IPS-20b (cell line): Measurements from ENCODE around the gene C4A.
"Not testable (repeated sequence)": the region's sequence is repeated elsewhere in the genome, so short reads cannot be mapped to it uniquely, and the experiment has no call there.

ENCODE experiments used
- H3K27ac ChIP-seq: one replicate; pipeline ENCODE4 v1.5.1; 2013; ENCODE audit warnings: low read length
- H3K27me3 ChIP-seq: 2 replicates; pipeline ENCODE4 v1.6.1; 2013; ENCODE audit warnings: mild to moderate bottlenecking, low read length, inconsistent platforms; ENCODE audit not compliant: insufficient read depth
- H3K36me3 ChIP-seq: 2 replicates; pipeline ENCODE4 v1.6.1; 2013; ENCODE audit warnings: low read depth, mild to moderate bottlenecking, inconsistent platforms, low read length, moderate library complexity; ENCODE audit not compliant: insufficient read depth
- H3K4me1 ChIP-seq: 2 replicates; pipeline ENCODE4 v1.6.1; 2013; ENCODE audit warnings: mild to moderate bottlenecking, control low read depth, inconsistent platforms, low read length, moderate library complexity; ENCODE audit not compliant: insufficient read depth
- H3K4me3 ChIP-seq: 2 replicates; pipeline ENCODE4 v1.5.1; 2013; ENCODE audit warnings: mild to moderate bottlenecking, low read length, inconsistent platforms
- H3K9ac ChIP-seq: 2 replicates; pipeline ENCODE4 v1.6.1; 2013; ENCODE audit warnings: low read depth, mild to moderate bottlenecking, inconsistent platforms, low read length, moderate library complexity
- H3K9me3 ChIP-seq: 2 replicates; pipeline ENCODE4 v1.6.1; 2013; ENCODE audit warnings: mild to moderate bottlenecking, low read depth, low read length, inconsistent platforms; ENCODE audit not compliant: insufficient read depth

The C4A gene

DNA sequence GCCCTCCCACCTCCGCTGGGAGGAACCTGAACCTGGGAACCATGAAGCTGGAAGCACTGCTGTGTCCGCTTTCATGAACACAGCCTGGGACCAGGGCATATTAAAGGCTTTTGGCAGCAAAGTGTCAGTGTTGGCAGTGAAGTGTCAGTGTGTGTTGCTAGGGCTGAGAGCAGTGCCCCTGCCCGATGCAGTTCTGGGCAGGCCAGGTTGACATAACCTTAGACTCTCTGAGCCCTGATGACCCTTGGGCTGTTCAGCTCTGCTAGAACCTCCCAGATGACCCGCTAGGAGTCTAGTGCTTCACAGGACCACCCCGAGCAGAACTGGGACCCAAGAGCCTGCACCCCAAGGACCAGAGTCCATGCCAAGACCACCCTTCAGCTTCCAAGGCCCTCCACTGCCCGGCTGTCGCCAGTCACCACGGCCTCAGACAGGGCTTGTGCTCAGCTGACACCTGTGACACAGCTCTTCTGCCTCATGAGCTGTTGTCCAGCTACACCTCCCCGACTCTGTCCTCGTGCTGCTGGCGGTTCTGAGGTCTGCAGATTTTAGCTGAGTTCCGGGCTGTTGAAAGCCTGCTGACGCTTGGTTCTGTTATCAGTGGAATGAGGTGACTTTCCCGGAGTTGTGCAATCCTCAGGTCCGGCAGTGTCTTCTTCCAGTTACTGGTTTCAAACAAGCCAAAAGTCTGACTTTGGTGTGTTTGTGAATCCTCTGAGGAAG is 20.9 kb downstream of the C4A start:
- not testable (repeated sequence) for H3K4me3 ChIP-seq, H3K36me3 ChIP-seq, H3K9ac ChIP-seq, H3K4me1 ChIP-seq, H3K9me3 ChIP-seq, H3K27ac ChIP-seq, H3K27me3 ChIP-seq

GRCh38 chr6:32003301-32003700 is 21.4 kb downstream of the C4A start:
- not testable (repeated sequence) for H3K9ac ChIP-seq, H3K4me3 ChIP-seq, H3K27me3 ChIP-seq, H3K9me3 ChIP-seq, H3K4me1 ChIP-seq, H3K27ac ChIP-seq, H3K36me3 ChIP-seq

- not testable (repeated sequence) for H3K27me3 ChIP-seq, H3K4me1 ChIP-seq, H3K36me3 ChIP-seq, H3K9ac ChIP-seq, H3K9me3 ChIP-seq, H3K4me3 ChIP-seq, H3K27ac ChIP-seq
Measured at GRCh38 chr6:32004393-32004792, 22.5 kb downstream of the C4A start.

DNA sequence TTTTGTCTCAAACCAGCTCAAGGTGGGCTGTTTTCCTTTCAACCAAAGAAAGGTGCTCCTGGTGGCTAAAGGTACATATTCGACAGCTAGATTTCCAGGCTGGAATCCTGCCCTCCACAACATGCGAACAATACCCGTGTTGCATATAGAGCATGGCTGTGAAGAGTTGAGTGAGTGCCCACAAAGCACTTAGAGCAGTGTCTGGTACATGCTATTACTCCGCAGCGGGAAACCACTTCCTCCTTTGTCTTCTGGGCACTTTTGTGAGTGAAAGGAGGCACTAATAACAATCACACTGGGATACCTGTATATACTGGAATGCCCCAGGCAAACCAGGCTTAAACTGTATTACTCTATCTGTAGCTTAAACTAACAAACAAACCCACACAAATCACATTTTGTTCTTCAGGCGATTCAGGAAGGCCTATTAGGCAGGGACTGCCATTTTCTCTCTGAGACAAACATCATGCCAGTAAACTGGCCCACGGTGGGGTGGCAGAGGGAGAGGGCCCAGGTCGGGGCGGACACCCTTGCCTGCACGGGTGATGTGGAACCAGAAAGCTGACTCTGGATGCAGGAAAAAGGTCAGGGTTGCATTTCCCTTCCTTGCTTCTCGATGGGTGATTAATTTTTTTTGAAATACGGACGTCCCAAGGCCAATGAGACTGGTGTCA is 23.1 kb downstream of the C4A start:
- H3K36me3 ChIP-seq, H3K9ac ChIP-seq, H3K9me3 ChIP-seq, H3K4me1 ChIP-seq, H3K27ac ChIP-seq, H3K4me3 ChIP-seq, H3K27me3 ChIP-seq: not testable (repeated sequence)

DNA sequence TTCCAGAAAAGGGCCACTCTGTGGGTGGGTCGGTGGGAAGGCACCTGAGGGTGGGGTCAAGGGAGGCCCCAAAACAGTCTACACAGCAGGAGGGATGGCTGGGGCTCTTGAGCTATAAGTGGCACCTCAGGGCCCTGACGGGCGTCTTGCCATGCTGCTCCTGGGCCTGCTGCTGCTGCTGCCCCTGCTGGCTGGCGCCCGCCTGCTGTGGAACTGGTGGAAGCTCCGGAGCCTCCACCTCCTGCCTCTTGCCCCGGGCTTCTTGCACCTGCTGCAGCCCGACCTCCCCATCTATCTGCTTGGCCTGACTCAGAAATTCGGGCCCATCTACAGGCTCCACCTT is 23.7 kb downstream of the C4A start:
- not testable (repeated sequence) for H3K27me3 ChIP-seq, H3K4me3 ChIP-seq, H3K9ac ChIP-seq, H3K4me1 ChIP-seq, H3K9me3 ChIP-seq, H3K27ac ChIP-seq, H3K36me3 ChIP-seq

GRCh38 chr6:32005991-32006529 is 24.2 kb downstream of the C4A start:
- H3K27me3 ChIP-seq, H3K4me1 ChIP-seq, H3K36me3 ChIP-seq, H3K4me3 ChIP-seq, H3K27ac ChIP-seq, H3K9ac ChIP-seq, H3K9me3 ChIP-seq: not testable (repeated sequence)

GRCh38 chr6:32007086-32007485 is 25.2 kb downstream of the C4A start:
- H3K36me3 ChIP-seq, H3K4me3 ChIP-seq, H3K27ac ChIP-seq, H3K27me3 ChIP-seq, H3K4me1 ChIP-seq, H3K9me3 ChIP-seq, H3K9ac ChIP-seq: not testable (repeated sequence)

GRCh38 chr6:32008037-32008436 is 26.2 kb downstream of the C4A start:
- not testable (repeated sequence) for H3K4me3 ChIP-seq, H3K9me3 ChIP-seq, H3K36me3 ChIP-seq, H3K4me1 ChIP-seq, H3K27ac ChIP-seq, H3K27me3 ChIP-seq, H3K9ac ChIP-seq

DNA sequence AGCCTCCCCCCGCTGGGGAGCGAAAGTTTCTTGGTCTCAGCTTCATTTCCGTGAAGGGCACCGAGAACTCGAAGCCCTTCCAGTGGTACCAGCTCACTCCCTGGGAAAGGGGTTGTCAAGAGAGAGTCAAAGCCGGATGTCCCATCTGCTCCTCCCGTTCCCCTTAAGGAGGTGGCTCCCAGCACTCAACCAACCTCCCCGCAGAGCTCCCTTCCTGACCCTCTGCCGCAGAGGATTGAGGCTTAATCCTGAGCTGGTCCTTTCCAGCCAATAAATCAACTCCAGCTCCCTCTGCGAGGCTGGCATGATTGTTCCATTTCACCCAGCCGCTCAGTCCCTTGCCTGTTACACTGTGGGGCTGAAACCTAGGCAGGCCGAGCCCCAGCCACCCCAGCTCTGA is 26.8 kb downstream of the C4A start:
- not testable (repeated sequence) for H3K9me3 ChIP-seq, H3K4me1 ChIP-seq, H3K9ac ChIP-seq, H3K27me3 ChIP-seq, H3K4me3 ChIP-seq, H3K27ac ChIP-seq, H3K36me3 ChIP-seq

- H3K9ac ChIP-seq, H3K27me3 ChIP-seq, H3K9me3 ChIP-seq, H3K27ac ChIP-seq, H3K4me3 ChIP-seq, H3K36me3 ChIP-seq, H3K4me1 ChIP-seq: not testable (repeated sequence)
Measured at GRCh38 chr6:32009537-32009936, 27.7 kb downstream of the C4A start.

DNA sequence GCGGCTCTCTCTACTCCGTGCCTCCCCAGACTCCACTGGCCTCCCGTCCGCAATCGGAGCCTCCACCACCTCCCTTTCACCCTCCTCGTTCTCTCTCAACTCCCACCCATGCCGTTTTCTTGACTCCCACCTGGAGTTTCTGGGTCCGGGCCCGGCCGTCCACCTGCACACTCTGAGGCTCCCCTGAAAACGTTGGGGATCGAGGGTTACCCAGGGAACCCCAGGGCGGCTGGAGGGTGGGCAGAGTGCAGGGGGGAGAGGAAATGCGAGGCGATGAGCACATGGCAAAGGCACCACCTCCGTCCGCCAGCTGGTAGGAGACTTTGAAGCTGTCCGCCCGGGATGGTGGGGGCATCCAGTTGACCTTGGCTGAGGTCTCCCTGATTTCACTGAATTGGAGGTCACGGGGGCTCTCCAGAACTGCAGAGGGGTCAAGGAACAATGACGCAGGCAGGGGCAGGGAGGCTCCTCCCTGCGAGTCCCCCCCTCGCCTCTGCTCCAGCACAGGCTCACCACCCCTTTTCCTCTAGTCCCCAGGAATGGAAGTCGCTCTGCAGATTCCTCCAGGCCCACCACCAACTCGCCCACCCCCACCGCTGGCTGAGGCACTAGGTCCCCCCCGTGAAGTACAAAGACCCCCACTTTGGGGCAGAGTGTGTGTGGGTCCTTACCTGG is 29.1 kb downstream of the C4A start:
- not testable (repeated sequence) for H3K4me1 ChIP-seq, H3K9ac ChIP-seq, H3K27me3 ChIP-seq, H3K4me3 ChIP-seq, H3K36me3 ChIP-seq, H3K9me3 ChIP-seq, H3K27ac ChIP-seq

GRCh38 chr6:32012941-32013617 is 31.2 kb downstream of the C4A start:
- not testable (repeated sequence) for H3K27ac ChIP-seq, H3K9ac ChIP-seq, H3K4me3 ChIP-seq, H3K27me3 ChIP-seq, H3K36me3 ChIP-seq, H3K9me3 ChIP-seq, H3K4me1 ChIP-seq
